GM12873 (cell line): ENCODE data around the gene CACYBP.

Experiments
- CTCF ChIP-seq: IDR thresholded peaks from 2 replicates; pipeline ENCODE4 v1.5.1; 2012; ENCODE audit warnings: low read depth, mild to moderate bottlenecking, moderate library complexity, low read length, control low read depth; ENCODE audit not compliant: insufficient read depth; ENCODE audit errors: missing control alignments

The CACYBP gene

GRCh38 chr1:174999936-175000696 lies at the start of gene CACYBP:
TSS of gene CACYBP (plus strand) at chr1:174999947. CDS start at chr1:175000181, 234 bp downstream.
- peak; percentile 3 for TF ChIP-seq CTCF

GRCh38 chr1:174953285-174954072 lies 46.3 kb upstream of the CACYBP start:
- no peak for TF ChIP-seq CTCF

GRCh38 chr1:174954073-174954460 lies 45.7 kb upstream of the CACYBP start:
- no peak for TF ChIP-seq CTCF

- TF ChIP-seq CTCF: no peak
These were observed 44.8 kb upstream of the CACYBP start for GRCh38 chr1:174954671-174955669.

- TF ChIP-seq CTCF: no peak
These were observed 43.7 kb upstream of the CACYBP start for GRCh38 chr1:174956086-174956485.

GRCh38 chr1:174956976-174957375 lies 42.8 kb upstream of the CACYBP start:
- TF ChIP-seq CTCF: no peak

GRCh38 chr1:174957829-174958228 lies 41.9 kb upstream of the CACYBP start:
- no peak for TF ChIP-seq CTCF
